HepG2 (cell line): ENCODE measurements around the gene ATAD3C. TPM values are rescaled to one million over a fixed set of nuclear protein-coding genes. Genes with fewer than 3 reads are reported as not detected.

Experiments used
- AKAP8 ChIP-seq: sonication (generic); formaldehyde crosslinking; IDR thresholded peaks from 2 replicates; pipeline ENCODE4 v1.5.1; 2020; ENCODE audit warnings: mild to moderate bottlenecking, missing genetic modification reagents
- CEBPG ChIP-seq: IDR thresholded peaks from 2 replicates; pipeline ENCODE4 v1.6.1; 2016
- CERS6 ChIP-seq: sonication (generic); formaldehyde crosslinking; IDR thresholded peaks from 2 replicates; pipeline ENCODE4 v1.5.0; 2020; ENCODE audit warnings: missing genetic modification reagents
- DR1 ChIP-seq: sonication (generic); formaldehyde crosslinking; IDR thresholded peaks from 2 replicates; pipeline ENCODE4 v1.8.0; 2021; ENCODE audit warnings: mild to moderate bottlenecking, missing genetic modification reagents, inconsistent platforms
- E2F1 ChIP-seq: sonication (generic); formaldehyde crosslinking; IDR thresholded peaks from 2 replicates; pipeline ENCODE4 v1.5.0; 2020; ENCODE audit warnings: missing genetic modification reagents
- EED ChIP-seq: sonication (generic); formaldehyde crosslinking; IDR thresholded peaks from 2 replicates; pipeline ENCODE4 v1.5.0; 2020; ENCODE audit warnings: mild to moderate bottlenecking, missing genetic modification reagents
- GFI1 ChIP-seq: sonication (generic); formaldehyde crosslinking; IDR thresholded peaks from 2 replicates; pipeline ENCODE4 v1.5.0; 2020; ENCODE audit warnings: missing genetic modification reagents, mild to moderate bottlenecking, borderline replicate concordance
- GMEB1 ChIP-seq: sonication (generic); formaldehyde crosslinking; IDR thresholded peaks from 2 replicates; pipeline ENCODE4 v1.5.1; 2020; ENCODE audit warnings: missing genetic modification reagents, mild to moderate bottlenecking, borderline replicate concordance
- HMGA1 ChIP-seq: sonication (generic); formaldehyde crosslinking; conservative IDR thresholded peaks from 2 replicates; pipeline ENCODE4 v1.4.0; 2020; ENCODE audit warnings: missing genetic modification reagents
- JUNB ChIP-seq: sonication (generic); formaldehyde crosslinking; IDR thresholded peaks from 2 replicates; pipeline ENCODE4 v1.8.0; 2022; ENCODE audit warnings: missing genetic modification reagents, mild to moderate bottlenecking, borderline replicate concordance
- JUND ChIP-seq: sonication (generic); formaldehyde crosslinking; IDR thresholded peaks from 2 replicates; pipeline ENCODE4 v1.8.0; 2022; ENCODE audit warnings: mild to moderate bottlenecking, missing genetic modification reagents
- KDM2A ChIP-seq: sonication (generic); formaldehyde crosslinking; IDR thresholded peaks from 2 replicates; pipeline ENCODE4 v1.4.0; 2020; ENCODE audit warnings: low read depth, missing genetic modification reagents, borderline replicate concordance
- KDM6A ChIP-seq: IDR thresholded peaks from 2 replicates; pipeline ENCODE4 v1.6.1; 2016; ENCODE audit warnings: low read depth
- MYC ChIP-seq: sonication (generic); formaldehyde crosslinking; IDR thresholded peaks from 2 replicates; pipeline ENCODE4 v1.9.0; 2021; ENCODE audit warnings: missing genetic modification reagents, borderline replicate concordance
- NR2F2 ChIP-seq: IDR thresholded peaks from 2 replicates; pipeline ENCODE4 v1.6.1; 2012; ENCODE audit warnings: low read depth, inconsistent platforms, borderline replicate concordance
- RBM39 ChIP-seq: fragments of 200-400 bp; formaldehyde crosslinking; IDR thresholded peaks from one replicate; pipeline ENCODE4 v1.6.1; 2018; ENCODE audit warnings: antibody characterized with exemption, mild to moderate bottlenecking, low read depth, low read length; ENCODE audit not compliant: poor library complexity, severe bottlenecking
- RFX3 ChIP-seq: IDR thresholded peaks from 2 replicates; pipeline ENCODE4 v1.6.1; 2016; ENCODE audit warnings: missing biosample characterization, missing genetic modification reagents
- SMAD3 ChIP-seq: sonication (generic); formaldehyde crosslinking; IDR thresholded peaks from 2 replicates; pipeline ENCODE4 v1.4.0; 2020; ENCODE audit warnings: missing genetic modification reagents
- SP140L ChIP-seq: sonication (generic); formaldehyde crosslinking; IDR thresholded peaks from 2 replicates; pipeline ENCODE4 v1.4.0; 2020; ENCODE audit warnings: missing genetic modification reagents, borderline replicate concordance
- YEATS2 ChIP-seq: sonication (generic); formaldehyde crosslinking; IDR thresholded peaks from 2 replicates; pipeline ENCODE4 v1.4.0; 2020; ENCODE audit warnings: missing genetic modification reagents, borderline replicate concordance
- ZBTB7B ChIP-seq: sonication (generic); formaldehyde crosslinking; IDR thresholded peaks from 2 replicates; pipeline ENCODE4 v1.4.0; 2020; ENCODE audit warnings: missing genetic modification reagents
- ZFP37 ChIP-seq: sonication (generic); formaldehyde crosslinking; IDR thresholded peaks from 2 replicates; pipeline ENCODE4 v1.4.0; 2020; ENCODE audit warnings: missing genetic modification reagents, borderline replicate concordance
- ZMAT3 ChIP-seq: sonication (generic); formaldehyde crosslinking; conservative IDR thresholded peaks from 2 replicates; pipeline ENCODE4 v1.7.0; 2021; ENCODE audit warnings: missing genetic modification reagents
- ZNF33B ChIP-seq: sonication (generic); formaldehyde crosslinking; IDR thresholded peaks from 2 replicates; pipeline ENCODE4 v1.5.1; 2020; ENCODE audit warnings: mild to moderate bottlenecking, missing genetic modification reagents
- ZNF546 ChIP-seq: sonication (generic); formaldehyde crosslinking; conservative IDR thresholded peaks from 2 replicates; pipeline ENCODE4 v1.8.1; 2023; ENCODE audit warnings: mild to moderate bottlenecking, missing genetic modification reagents
- ZNF549 ChIP-seq: sonication (generic); formaldehyde crosslinking; IDR thresholded peaks from 2 replicates; pipeline ENCODE4 v1.5.0; 2020; ENCODE audit warnings: missing genetic modification reagents
- ZNF784 ChIP-seq: sonication (generic); formaldehyde crosslinking; IDR thresholded peaks from 2 replicates; pipeline ENCODE4 v1.5.1; 2020; ENCODE audit warnings: missing genetic modification reagents, mild to moderate bottlenecking, borderline replicate concordance
- polyA plus RNA-seq, 8 experiments: library from polyadenylated mRNA; depleted of rRNA in 3 of 8; stranded (reverse) in 7 of 8; unstranded in 1 of 8; fragments of >200 nt; fragmentation: Illumina TruSeq in 4 of 8; extraction: Trizol in 4 of 8; gene quantifications; 2 replicates each; pipeline versions ENCODE4 v1.2.1 to v1.2.3, GENCODE V29; 2011 to 2016; ENCODE audit warnings: low read depth in 4 of 8, missing spikeins in 1 of 8, mixed read lengths in 1 of 8; ENCODE audit not compliant: insufficient read depth in 1 of 8
- total RNA-seq, 5 experiments: library from RNA; depleted of rRNA; stranded (reverse); fragments of >200 nt; fragmentation: Illumina TruSeq; extraction: Trizol; gene quantifications; 2 replicates each; pipeline ENCODE4 v1.2.3, GENCODE V29; 2016; ENCODE audit warnings: low read depth in 1 of 5

ATAD3C gene
- total and polyA plus RNA-seq, 2 of the 13 experiments (the other 11 are each of a cell fraction or from before 2014, with no cell fraction given), result 2.4 to 3.2 TPM

DNA sequence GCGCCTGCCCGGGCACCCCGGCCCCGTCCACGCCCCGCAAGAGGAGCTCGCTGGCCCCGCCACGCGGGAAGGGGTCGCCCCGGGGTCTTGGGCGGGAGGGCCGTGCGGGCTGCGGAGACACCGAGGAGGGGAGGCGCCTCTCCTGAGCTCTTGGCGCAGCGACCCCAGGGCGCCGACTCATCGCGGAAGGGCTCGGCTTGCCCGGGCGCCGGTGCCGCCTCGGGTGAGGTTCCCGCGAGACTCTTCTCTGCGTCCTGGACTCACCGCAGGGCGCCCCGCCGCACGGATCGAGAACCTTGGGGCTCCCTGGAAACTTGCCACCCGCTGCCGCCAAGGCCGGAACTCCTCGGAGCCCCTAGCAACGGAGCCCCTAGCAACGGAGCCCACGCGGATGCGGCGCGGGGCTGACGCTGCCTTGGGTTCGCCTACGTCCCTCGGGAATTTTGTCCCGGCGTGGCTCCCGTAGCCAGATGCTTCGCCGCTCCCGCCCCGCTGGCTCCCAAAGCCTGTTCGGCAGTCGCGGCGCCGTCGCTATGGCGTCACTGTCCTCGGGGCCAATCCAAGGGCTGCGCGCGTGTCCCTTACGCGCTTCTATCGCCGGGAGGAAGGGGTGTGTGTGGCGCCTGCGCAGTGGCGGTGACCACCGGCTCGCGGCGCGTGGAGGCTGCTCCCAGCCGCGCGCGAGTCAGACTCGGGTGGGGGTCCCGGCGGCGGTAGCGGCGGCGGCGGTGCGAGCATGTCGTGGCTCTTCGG is 62.2 kb downstream of the ATAD3C start, which contains the start of gene ATAD3A (continued):
- TF ChIP-seq GMEB1 (CRISPR knock-in tag) (peak; percentile 94), ZBTB7B (peak; percentile 86), GFI1 (CRISPR knock-in tag) (no peak; the same call in 1 of the 2 replicates), MYC (CRISPR knock-in tag) (peak; percentile 92), NR2F2 (no peak), E2F1 (CRISPR knock-in tag) (peak; percentile 94), HMGA1 (no peak), RFX3 (CRISPR knock-in tag) (peak; percentile 81), YEATS2 (peak; percentile 98), RBM39 (peak; percentile 73), ZMAT3 (CRISPR knock-in tag) (0 out of 2 replicates have a peak, but pooled peaks have one; percentile 81), ZNF549 (no peak), AKAP8 (CRISPR knock-in tag) (no peak), ZNF546 (CRISPR knock-in tag) (peak; percentile 33; the same call in 1 of the 2 replicates), CEBPG (0 out of 2 replicates have a peak, but pooled peaks have one; percentile 29), KDM2A (peak; percentile 93), SMAD3 (CRISPR knock-in tag) (peak; percentile 93), JUNB (CRISPR knock-in tag) (no peak), DR1 (CRISPR knock-in tag) (peak; percentile 63), KDM6A (CRISPR knock-in tag) (no peak), ZFP37 (CRISPR knock-in tag) (no peak), ZNF784 (CRISPR knock-in tag) (no peak), CERS6 (CRISPR knock-in tag) (no peak), ZNF33B (no peak), EED (peak; percentile 71; the same call in 1 of the 2 replicates), SP140L (CRISPR knock-in tag) (no peak), JUND (peak; percentile 36; the same call in 1 of the 2 replicates)
